SJSA1 (cell line): ENCODE measurements around the gene KRTAP11-1. TPM values are rescaled to one million over a fixed set of nuclear protein-coding genes. Genes with fewer than 3 reads are reported as not detected.

Experiments used
- total RNA-seq: library from RNA; depleted of rRNA; stranded (reverse); fragments of >200 nt; shearing (Covaris generic); gene quantifications from 2 replicates; pipeline ENCODE4 v1.2.3, GENCODE V29; 2014; rRNA removed

The KRTAP11-1 gene
- total RNA-seq, 1 experiment from 2014 or later: not detected

Other genes with a start within 250 kb of the KRTAP11-1 start
- gene KRTAP20-2, start 246.4 kb downstream of the KRTAP11-1 start, total RNA-seq: not detected in 2 replicates
- gene KRTAP20-3, start 238.7 kb downstream of the KRTAP11-1 start, total RNA-seq: not detected in 2 replicates
- gene KRTAP21-3, start 162.8 kb downstream of the KRTAP11-1 start, total RNA-seq: not detected in 2 replicates
- not detected in 2 replicates for gene KRTAP21-2, start 134.3 kb downstream of the KRTAP11-1 start, total RNA-seq
- not detected in 2 replicates for gene KRTAP21-1, start 126.2 kb downstream of the KRTAP11-1 start, total RNA-seq
- not detected in 2 replicates for gene KRTAP8-1, start 68.3 kb downstream of the KRTAP11-1 start, total RNA-seq
- not detected in 2 replicates for gene KRTAP7-1, start 51.8 kb downstream of the KRTAP11-1 start, total RNA-seq
- gene KRTAP19-8, start 156.9 kb upstream of the KRTAP11-1 start, total RNA-seq: not detected in 2 replicates